ENCODE data around the gene KCTD5. TPM values are rescaled to one million over a fixed set of nuclear protein-coding genes. Genes with fewer than 3 reads are reported as not detected.
"Not testable (repeated sequence)": the region's sequence is repeated elsewhere in the genome, so short reads cannot be mapped to it uniquely, and the experiment has no call there.

Gene KCTD5, protein sequence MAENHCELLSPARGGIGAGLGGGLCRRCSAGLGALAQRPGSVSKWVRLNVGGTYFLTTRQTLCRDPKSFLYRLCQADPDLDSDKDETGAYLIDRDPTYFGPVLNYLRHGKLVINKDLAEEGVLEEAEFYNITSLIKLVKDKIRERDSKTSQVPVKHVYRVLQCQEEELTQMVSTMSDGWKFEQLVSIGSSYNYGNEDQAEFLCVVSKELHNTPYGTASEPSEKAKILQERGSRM
- total RNA-seq (ENCODE audit: low replicate concordance), result 21.6 and 34.5 TPM in 2 replicates

GRCh38 chr16:2682209-2683021 lies at the start of gene KCTD5:
KCTD5 (plus strand) TSS chr16:2682523; CDS start chr16:2682549, 26 bp downstream.
- peaks cover 7% of the 10 kb centered on the region for H4K20me1 ChIP-seq (ENCODE audit: low read depth)
- peaks cover 11% of the 10 kb centered on the region for H3F3A ChIP-seq (ENCODE audit: low read depth)
- peaks cover 2% of the 10 kb centered on the region for H3K36me3 Mint-ChIP-seq
- no peaks in the 10 kb centered on the region for H3K27me3 ChIP-seq
- peak; percentile 97 for DNase-seq (ENCODE audit: low spot score)
- peaks cover 13% of the 10 kb centered on the region for H3K4me1 Mint-ChIP-seq
- no peaks in the 10 kb centered on the region for H3K27me3 Mint-ChIP-seq (ENCODE audit: insufficient read depth, low read depth)
- TF ChIP-seq, protein P1, sequence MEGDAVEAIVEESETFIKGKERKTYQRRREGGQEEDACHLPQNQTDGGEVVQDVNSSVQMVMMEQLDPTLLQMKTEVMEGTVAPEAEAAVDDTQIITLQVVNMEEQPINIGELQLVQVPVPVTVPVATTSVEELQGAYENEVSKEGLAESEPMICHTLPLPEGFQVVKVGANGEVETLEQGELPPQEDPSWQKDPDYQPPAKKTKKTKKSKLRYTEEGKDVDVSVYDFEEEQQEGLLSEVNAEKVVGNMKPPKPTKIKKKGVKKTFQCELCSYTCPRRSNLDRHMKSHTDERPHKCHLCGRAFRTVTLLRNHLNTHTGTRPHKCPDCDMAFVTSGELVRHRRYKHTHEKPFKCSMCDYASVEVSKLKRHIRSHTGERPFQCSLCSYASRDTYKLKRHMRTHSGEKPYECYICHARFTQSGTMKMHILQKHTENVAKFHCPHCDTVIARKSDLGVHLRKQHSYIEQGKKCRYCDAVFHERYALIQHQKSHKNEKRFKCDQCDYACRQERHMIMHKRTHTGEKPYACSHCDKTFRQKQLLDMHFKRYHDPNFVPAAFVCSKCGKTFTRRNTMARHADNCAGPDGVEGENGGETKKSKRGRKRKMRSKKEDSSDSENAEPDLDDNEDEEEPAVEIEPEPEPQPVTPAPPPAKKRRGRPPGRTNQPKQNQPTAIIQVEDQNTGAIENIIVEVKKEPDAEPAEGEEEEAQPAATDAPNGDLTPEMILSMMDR (IDR thresholded peaks at IDR 0.05), result no peak
- peak; percentile 58 for TF ChIP-seq EZH2 (IDR thresholded peaks at IDR 0.05)
- H3K9me3 Mint-ChIP-seq, result no peaks in the 10 kb centered on the region
- H3K4me3 Mint-ChIP-seq, result peak within 1 kb of the TSS; percentile 100
- peaks cover 48% of the 10 kb centered on the region for H3K79me2 ChIP-seq (ENCODE audit: low read depth)
- H2AFZ ChIP-seq (replicated peaks), result peak within 1 kb of the TSS; percentile 58
- H3K4me2 ChIP-seq, result peak within 1 kb of the TSS; percentile 77
- H3K4me3 ChIP-seq, result peak within 1 kb of the TSS; percentile 97
- H3K27ac Mint-ChIP-seq, result peak within 1 kb of the TSS; percentile 73
- no peaks in the 10 kb centered on the region for H3K36me3 ChIP-seq
- peak within 1 kb of the TSS; percentile 10 for H3K27ac ChIP-seq
- H3K9me3 ChIP-seq (ENCODE audit: low read depth), result no peaks in the 10 kb centered on the region
- peak within 1 kb of the TSS; percentile 98 for H3K9ac ChIP-seq
- peaks cover 7% of the 10 kb centered on the region for H3K4me1 ChIP-seq

DNA sequence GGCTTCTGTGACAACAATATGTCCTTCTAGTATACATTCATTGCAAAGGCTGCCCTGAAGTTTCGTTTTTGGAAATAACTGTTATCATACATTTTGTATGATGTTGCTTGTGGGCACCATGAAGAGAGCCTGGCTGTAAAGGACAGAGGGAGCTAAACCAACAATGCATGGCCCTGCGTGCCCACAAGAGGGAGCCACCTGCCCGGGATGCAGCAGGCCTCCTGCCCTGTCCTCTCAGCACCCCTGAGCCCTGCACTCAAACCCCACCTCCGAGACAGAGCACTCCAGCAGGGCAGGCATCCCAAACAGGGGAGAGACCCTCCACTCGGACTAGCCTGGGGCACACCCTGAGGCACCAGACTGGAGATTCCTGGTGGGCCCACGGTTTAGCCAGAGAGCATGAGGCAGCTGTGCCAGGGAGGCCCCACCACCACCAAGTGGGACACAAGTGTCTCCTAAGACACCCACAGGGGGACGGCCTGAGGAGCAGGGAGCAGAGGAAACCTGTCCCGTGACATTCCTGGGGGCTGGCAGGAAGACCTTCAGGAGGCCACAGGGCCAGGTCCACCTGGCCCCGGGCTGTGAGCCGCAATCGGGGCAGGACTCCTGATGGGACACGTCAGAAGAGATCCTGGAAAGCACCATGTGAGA lies 43.1 kb upstream of the KCTD5 start:
- not testable (repeated sequence) for H3K4me3 ChIP-seq; H3K36me3 ChIP-seq; DNase-seq (ENCODE audit: low spot score); H3K79me2 ChIP-seq (ENCODE audit: low read depth); H3K9me3 Mint-ChIP-seq; H3K36me3 Mint-ChIP-seq; H3K9me3 ChIP-seq (ENCODE audit: low read depth); H3K4me3 Mint-ChIP-seq; H3K27ac Mint-ChIP-seq; H3K27me3 ChIP-seq; H3K27ac ChIP-seq; H3K4me1 Mint-ChIP-seq; H4K20me1 ChIP-seq (ENCODE audit: low read depth); H3K4me1 ChIP-seq; H3K4me2 ChIP-seq; H3K9ac ChIP-seq; H3K27me3 Mint-ChIP-seq (ENCODE audit: insufficient read depth, low read depth); H3F3A ChIP-seq (ENCODE audit: low read depth); H2AFZ ChIP-seq (replicated peaks)

DNA sequence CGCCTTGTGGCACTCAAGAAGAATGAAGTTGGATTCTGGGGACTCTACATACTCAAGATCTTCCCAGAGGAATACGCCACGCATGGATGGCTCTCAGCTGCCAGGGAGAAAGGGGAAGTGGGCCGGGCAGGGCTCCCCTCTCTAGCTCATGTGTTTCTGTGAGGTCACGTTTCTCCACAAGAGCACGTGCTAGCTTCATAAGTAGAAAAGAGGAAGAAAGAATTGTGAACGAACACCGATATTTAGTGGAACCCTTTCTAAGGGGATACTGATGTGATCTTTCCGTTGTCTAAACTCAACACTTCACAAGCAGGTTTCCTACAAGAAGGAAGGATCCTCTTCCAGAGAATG lies 42.6 kb upstream of the KCTD5 start:
- not testable (repeated sequence) for H3K4me3 ChIP-seq; H4K20me1 ChIP-seq (ENCODE audit: low read depth); H3K36me3 ChIP-seq; H3K9me3 Mint-ChIP-seq; H3K9me3 ChIP-seq (ENCODE audit: low read depth); H3K36me3 Mint-ChIP-seq; H3K27ac ChIP-seq; H3K4me1 ChIP-seq; H3K79me2 ChIP-seq (ENCODE audit: low read depth); H3K4me2 ChIP-seq; H3K27ac Mint-ChIP-seq; H3K9ac ChIP-seq; H2AFZ ChIP-seq (replicated peaks); H3F3A ChIP-seq (ENCODE audit: low read depth); H3K27me3 Mint-ChIP-seq (ENCODE audit: insufficient read depth, low read depth); H3K4me1 Mint-ChIP-seq; H3K4me3 Mint-ChIP-seq; H3K27me3 ChIP-seq; DNase-seq (ENCODE audit: low spot score)

DNA sequence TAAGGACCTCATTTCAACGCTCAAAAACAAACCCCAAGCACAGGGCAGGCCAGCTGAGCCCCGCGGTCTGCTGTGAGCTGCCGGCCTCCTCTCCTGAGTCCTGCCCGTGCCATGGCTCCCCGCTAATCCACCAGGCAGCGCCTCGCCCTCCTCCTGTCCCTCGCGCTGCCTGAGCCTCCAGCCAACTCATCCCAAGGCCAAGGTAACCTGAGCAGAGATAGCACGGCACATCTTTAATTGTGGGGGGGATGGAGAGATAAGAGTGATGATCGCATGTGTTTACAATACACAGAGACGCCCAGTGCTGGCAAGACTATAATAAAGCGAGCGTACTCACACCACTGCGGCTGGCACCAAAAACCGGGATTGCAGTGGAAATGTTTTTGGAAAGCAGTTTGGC lies 39.8 kb upstream of the KCTD5 start:
- DNase-seq (ENCODE audit: low spot score); H2AFZ ChIP-seq (replicated peaks); H3K4me2 ChIP-seq; H3K4me3 Mint-ChIP-seq; H3K4me1 ChIP-seq; H3K4me3 ChIP-seq; H3K27me3 Mint-ChIP-seq (ENCODE audit: insufficient read depth, low read depth); H3K27ac ChIP-seq; H3K27me3 ChIP-seq; H3K36me3 ChIP-seq; H3K9me3 Mint-ChIP-seq; H4K20me1 ChIP-seq (ENCODE audit: low read depth); H3K27ac Mint-ChIP-seq; H3K4me1 Mint-ChIP-seq; H3K9ac ChIP-seq; H3K9me3 ChIP-seq (ENCODE audit: low read depth); H3K79me2 ChIP-seq (ENCODE audit: low read depth); H3F3A ChIP-seq (ENCODE audit: low read depth); H3K36me3 Mint-ChIP-seq: not testable (repeated sequence)

DNA sequence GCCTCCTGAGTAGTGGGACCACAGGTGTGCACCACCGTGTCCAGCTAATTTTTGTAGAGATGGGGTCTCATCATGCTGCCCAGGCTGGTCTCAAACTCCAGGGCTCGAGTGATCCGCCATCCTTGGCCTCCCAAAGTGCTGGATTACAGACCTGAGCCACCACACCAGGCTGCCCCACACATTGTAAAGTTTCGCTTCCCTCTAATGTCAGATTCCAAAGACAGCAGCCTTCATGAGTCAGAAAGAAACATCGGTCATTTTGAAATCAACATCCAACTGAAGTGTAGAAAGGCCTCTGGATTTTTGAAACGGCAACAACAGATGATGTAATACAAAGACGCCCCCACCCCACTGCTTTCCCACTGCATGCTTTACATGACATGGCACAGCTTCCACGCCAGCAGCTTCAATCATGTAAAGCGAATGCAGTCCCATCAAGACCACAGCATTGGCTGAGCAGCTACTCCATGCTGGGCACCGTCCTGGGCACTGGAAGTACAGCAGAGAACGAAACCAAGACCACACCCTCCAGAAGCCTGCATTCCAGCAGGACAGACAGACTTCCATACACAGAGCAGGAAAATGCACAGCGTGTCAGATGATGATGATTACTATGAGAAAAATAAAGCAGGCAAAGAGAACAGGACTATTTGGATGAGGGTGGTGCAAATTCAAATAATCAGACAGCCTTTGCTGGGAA lies 37.4 kb upstream of the KCTD5 start:
- not testable (repeated sequence) for H3K36me3 Mint-ChIP-seq; H3K4me1 Mint-ChIP-seq; DNase-seq (ENCODE audit: low spot score); H3K27me3 ChIP-seq; H3K4me2 ChIP-seq; H3K9me3 Mint-ChIP-seq; H3K9ac ChIP-seq; H2AFZ ChIP-seq (replicated peaks); H3K79me2 ChIP-seq (ENCODE audit: low read depth); H3K36me3 ChIP-seq; H3K27ac Mint-ChIP-seq; H3K9me3 ChIP-seq (ENCODE audit: low read depth); H3F3A ChIP-seq (ENCODE audit: low read depth); H3K27ac ChIP-seq; H4K20me1 ChIP-seq (ENCODE audit: low read depth); H3K4me3 Mint-ChIP-seq; H3K4me1 ChIP-seq; H3K27me3 Mint-ChIP-seq (ENCODE audit: insufficient read depth, low read depth); H3K4me3 ChIP-seq

GRCh38 chr16:2651268-2651871 lies 31.0 kb upstream of the KCTD5 start:
- H3K4me3 ChIP-seq; H3K79me2 ChIP-seq (ENCODE audit: low read depth); H4K20me1 ChIP-seq (ENCODE audit: low read depth); H3K36me3 Mint-ChIP-seq; H3K27me3 Mint-ChIP-seq (ENCODE audit: insufficient read depth, low read depth); H3K4me1 Mint-ChIP-seq; H3K9me3 Mint-ChIP-seq; DNase-seq (ENCODE audit: low spot score); H3K36me3 ChIP-seq; H2AFZ ChIP-seq (replicated peaks); H3K9ac ChIP-seq; H3K27ac Mint-ChIP-seq; H3K4me1 ChIP-seq; H3K4me2 ChIP-seq; H3K4me3 Mint-ChIP-seq; H3K27me3 ChIP-seq; H3F3A ChIP-seq (ENCODE audit: low read depth); H3K9me3 ChIP-seq (ENCODE audit: low read depth); H3K27ac ChIP-seq: not testable (repeated sequence)

All from neural progenitor cell (in vitro differentiated cells).